GM19099 (cell line): Measurements from ENCODE around the gene HDAC9.

Experiments
- POLR2A ChIP-seq: IDR thresholded peaks from 3 replicates; pipeline ENCODE4 v1.6.1; 2011; ENCODE audit warnings: low read depth; ENCODE audit not compliant: insufficient read length; ENCODE audit errors: extremely low read depth

HDAC9 gene

GRCh38 chr7:19009936-19010280, 514.4 kb downstream of the HDAC9 start:
- TF ChIP-seq POLR2A: no peak

- no peak for TF ChIP-seq POLR2A
Measured at GRCh38 chr7:19011212-19011611, 515.7 kb downstream of the HDAC9 start.

- no peak for TF ChIP-seq POLR2A
Measured at GRCh38 chr7:19015098-19015497, 519.5 kb downstream of the HDAC9 start.

- TF ChIP-seq POLR2A: no peak
Measured at GRCh38 chr7:19016140-19016539, 520.6 kb downstream of the HDAC9 start.

- TF ChIP-seq POLR2A: no peak
Measured at GRCh38 chr7:19017374-19017773, 521.8 kb downstream of the HDAC9 start.

- TF ChIP-seq POLR2A: no peak
Measured at GRCh38 chr7:19020062-19020461, 524.5 kb downstream of the HDAC9 start.

- no peak for TF ChIP-seq POLR2A
Measured at GRCh38 chr7:19020711-19021110, 525.2 kb downstream of the HDAC9 start.

- TF ChIP-seq POLR2A: no peak
Measured at GRCh38 chr7:19023477-19023876, 527.9 kb downstream of the HDAC9 start.

- no peak for TF ChIP-seq POLR2A
Measured at GRCh38 chr7:19024261-19024660, 528.7 kb downstream of the HDAC9 start.

- TF ChIP-seq POLR2A: no peak
Measured at GRCh38 chr7:19026888-19027287, 531.3 kb downstream of the HDAC9 start.

- no peak for TF ChIP-seq POLR2A
Measured at GRCh38 chr7:19030281-19030680, 534.7 kb downstream of the HDAC9 start.

GRCh38 chr7:19051767-19052375, 556.3 kb downstream of the HDAC9 start:
- no peak for TF ChIP-seq POLR2A
